CD4-positive, alpha-beta T cell treated with Interleukin-15 for 1 hour (primary cell): ENCODE measurements around the gene MS4A18.
"Not testable (repeated sequence)": the region's sequence is repeated elsewhere in the genome, so short reads cannot be mapped to it uniquely, and the experiment has no call there.

ENCODE experiments used
- DNase-seq: peaks from one replicate; pipeline ENCODE4 v3.0.0-alpha.2; 2020

MS4A18 gene

GRCh38 chr11:60724420-60724819 lies at the start of gene MS4A18:
TSS of gene MS4A18 (plus strand) at chr11:60724720.
- no peak for DNase-seq

GRCh38 chr11:60678231-60678630 lies 46.3 kb upstream of the MS4A18 start:
- not testable (repeated sequence) for DNase-seq

GRCh38 chr11:60679879-60680278 lies 44.6 kb upstream of the MS4A18 start:
- DNase-seq: no peak

- DNase-seq: no peak
Measured at GRCh38 chr11:60680455-60681119, 43.9 kb upstream of the MS4A18 start.

- DNase-seq: not testable (repeated sequence)
Measured at GRCh38 chr11:60684541-60684848, 40.0 kb upstream of the MS4A18 start.

- DNase-seq: no peak
Measured at GRCh38 chr11:60691661-60692060, 32.9 kb upstream of the MS4A18 start.

GRCh38 chr11:60699284-60699691 lies 25.2 kb upstream of the MS4A18 start, which contains the start of gene MS4A8:
TSS of gene MS4A8 (plus strand) at chr11:60699612. CDS start at chr11:60700861, 1,249 bp downstream.
- DNase-seq: no peak

- no peak for DNase-seq
Measured at GRCh38 chr11:60699936-60700335, 24.6 kb upstream of the MS4A18 start.

- no peak for DNase-seq
Measured at GRCh38 chr11:60700689-60701468, 23.6 kb upstream of the MS4A18 start.

GRCh38 chr11:60701469-60701818 lies 23.1 kb upstream of the MS4A18 start:
- DNase-seq: no peak

GRCh38 chr11:60703374-60703773 lies 21.1 kb upstream of the MS4A18 start:
- no peak for DNase-seq

- DNase-seq: no peak
Measured at GRCh38 chr11:60705895-60706294, 18.6 kb upstream of the MS4A18 start.

GRCh38 chr11:60706931-60707330 lies 17.6 kb upstream of the MS4A18 start:
- no peak for DNase-seq

GRCh38 chr11:60710482-60710881 lies 14.0 kb upstream of the MS4A18 start:
- DNase-seq: no peak

- no peak for DNase-seq
Measured at GRCh38 chr11:60711276-60711675, 13.2 kb upstream of the MS4A18 start.

GRCh38 chr11:60713423-60713822 lies 11.1 kb upstream of the MS4A18 start:
- not testable (repeated sequence) for DNase-seq

- DNase-seq: peak; percentile 19
Measured at GRCh38 chr11:60717956-60718355, 6.6 kb upstream of the MS4A18 start.

- DNase-seq: no peak
Measured at GRCh38 chr11:60718524-60719316, 5.8 kb upstream of the MS4A18 start.

- DNase-seq: no peak
Measured at GRCh38 chr11:60719391-60719790, 5.1 kb upstream of the MS4A18 start.

GRCh38 chr11:60720460-60720859 lies 4.1 kb upstream of the MS4A18 start:
- no peak for DNase-seq

GRCh38 chr11:60725592-60725991 lies 1.1 kb downstream of the MS4A18 start:
- DNase-seq: no peak

GRCh38 chr11:60731586-60731985 lies 7.1 kb downstream of the MS4A18 start:
- no peak for DNase-seq

- no peak for DNase-seq
Measured at GRCh38 chr11:60734279-60734678, 9.8 kb downstream of the MS4A18 start.

GRCh38 chr11:60739114-60739513 lies 14.6 kb downstream of the MS4A18 start:
- no peak for DNase-seq
